ENCODE measurements around the gene ROPN1L.

ROPN1L gene

GRCh38 chr5:10418654-10419345, 22.9 kb upstream of the ROPN1L start:
- Mint-ChIP-seq H3K4me1 (peaks cover 21 to 32% of the 10 kb centered on the region in 2 donors), H3K9me3 (no peaks in the 10 kb centered on the region), H3K36me3 (peaks cover 44 to 61% of the 10 kb centered on the region in 2 donors), H3K27ac (no peak overlapping the region), H3K4me3 (no peak overlapping the region), H3K27me3 (no peaks in the 10 kb centered on the region)
- ATAC-seq (replicated peaks) = no peak
- no peak for DNase-seq

DNA sequence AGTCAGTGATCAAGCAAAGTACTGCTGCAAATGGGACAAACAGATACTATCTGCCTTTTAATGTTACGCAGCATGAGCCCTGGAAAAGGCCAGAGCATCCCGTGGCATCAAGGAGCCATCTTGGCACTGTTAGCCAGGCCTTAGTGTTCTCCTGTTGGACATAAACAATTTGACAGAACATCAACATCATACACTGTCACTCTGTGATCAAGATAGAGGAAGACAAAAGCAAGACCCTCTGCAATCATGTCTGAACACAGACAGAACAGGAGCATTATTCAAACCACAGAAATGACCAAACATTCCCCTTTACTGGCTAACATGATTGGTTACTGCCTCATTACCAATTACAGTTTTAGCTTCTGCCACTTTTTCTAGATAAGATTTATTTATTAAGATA, 21.2 kb upstream of the ROPN1L start:
- no peak overlapping the region for H3K4me3 Mint-ChIP-seq
- H3K27ac Mint-ChIP-seq = no peak overlapping the region
- peaks cover 21 to 32% of the 10 kb centered on the region in 2 donors for H3K4me1 Mint-ChIP-seq
- DNase-seq = no peak
- no peaks in the 10 kb centered on the region for H3K9me3 Mint-ChIP-seq
- H3K27me3 Mint-ChIP-seq = no peaks in the 10 kb centered on the region
- H3K36me3 Mint-ChIP-seq = peaks cover 44 to 68% of the 10 kb centered on the region in 2 donors
- peak in 1 of 2 donors; percentile 27 for ATAC-seq (replicated peaks)

GRCh38 chr5:10420932-10421331, 20.7 kb upstream of the ROPN1L start:
- no peak for DNase-seq
- ATAC-seq (replicated peaks) = no peak
- Mint-ChIP-seq H3K4me3 (no peak overlapping the region), H3K27ac (peak overlapping the region; percentile 53), H3K4me1 (peaks cover 21 to 32% of the 10 kb centered on the region in 2 donors), H3K36me3 (peaks cover 43 to 66% of the 10 kb centered on the region in 2 donors), H3K9me3 (no peaks in the 10 kb centered on the region), H3K27me3 (no peaks in the 10 kb centered on the region)

DNA sequence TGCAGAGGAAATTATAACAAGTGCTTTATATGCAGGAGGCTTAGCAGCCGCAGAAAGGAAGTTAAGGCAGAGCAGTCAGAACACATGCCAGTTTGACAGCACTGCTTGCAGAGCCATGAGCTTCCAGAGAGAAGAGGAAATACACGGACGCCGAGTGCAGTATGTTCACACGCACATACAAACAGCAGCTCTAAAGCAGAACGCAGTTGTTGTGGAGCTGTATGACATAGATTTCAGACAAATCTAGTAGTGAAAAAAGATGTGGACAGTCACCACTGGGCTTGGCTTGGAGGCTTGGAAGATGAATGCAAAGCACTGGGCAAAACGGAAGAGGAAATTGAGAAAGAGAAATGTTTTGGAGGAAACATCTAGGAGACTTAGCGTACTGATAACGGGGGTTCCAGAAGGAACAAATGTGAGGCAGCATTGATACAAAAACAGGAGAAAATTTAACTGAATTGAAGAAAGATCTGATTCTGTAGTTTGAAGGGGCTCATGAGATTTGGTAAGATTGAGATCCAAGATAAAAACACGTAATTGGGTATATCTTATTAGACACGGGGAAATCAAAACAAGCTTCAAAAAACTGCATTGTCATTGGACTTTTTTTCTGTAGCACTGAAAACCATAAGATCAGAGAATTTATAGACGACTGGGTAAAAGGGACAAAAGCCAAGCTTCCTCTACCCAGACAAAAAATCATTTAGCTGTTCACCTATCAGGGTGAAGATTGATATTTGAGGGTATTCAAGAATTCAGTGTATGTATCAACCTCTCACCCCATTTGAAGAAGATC, 19.6 kb upstream of the ROPN1L start:
- Mint-ChIP-seq H3K4me3 (no peak overlapping the region), H3K27ac (peak overlapping the region; percentile 32), H3K9me3 (no peaks in the 10 kb centered on the region), H3K4me1 (peaks cover 21 to 32% of the 10 kb centered on the region in 2 donors), H3K27me3 (no peaks in the 10 kb centered on the region), H3K36me3 (peaks cover 47 to 69% of the 10 kb centered on the region in 2 donors)
- DNase-seq (no peak), ATAC-seq (replicated peaks) (peak; percentile 49 to 76)

DNA sequence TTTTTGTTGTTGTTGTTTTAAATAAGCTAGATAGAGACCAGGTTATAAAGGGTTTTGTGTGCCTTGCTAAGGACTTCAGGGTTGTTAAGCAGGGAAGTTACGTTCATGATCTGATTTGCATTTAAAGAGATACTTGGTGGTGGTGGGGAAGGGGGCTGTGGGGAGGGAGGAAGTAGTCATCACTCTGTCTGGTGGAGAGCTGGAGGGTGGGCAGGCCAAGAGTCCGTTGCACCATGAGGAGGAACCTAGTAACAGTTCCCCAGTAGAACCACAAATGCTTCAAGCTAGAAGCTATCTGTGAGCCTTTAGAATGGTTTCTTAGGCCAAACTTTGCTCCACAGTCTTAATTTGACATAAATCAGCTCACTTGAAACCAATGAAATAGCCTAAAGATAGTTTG, 18.7 kb upstream of the ROPN1L start:
- Mint-ChIP-seq H3K27ac (peak overlapping the region; percentile 81), H3K4me1 (peaks cover 21 to 32% of the 10 kb centered on the region in 2 donors), H3K4me3 (no peak overlapping the region), H3K27me3 (no peaks in the 10 kb centered on the region), H3K36me3 (peaks cover 48 to 74% of the 10 kb centered on the region in 2 donors), H3K9me3 (no peaks in the 10 kb centered on the region)
- ATAC-seq (replicated peaks) (peak in 1 of 2 donors; percentile 29), DNase-seq (no peak)

DNA sequence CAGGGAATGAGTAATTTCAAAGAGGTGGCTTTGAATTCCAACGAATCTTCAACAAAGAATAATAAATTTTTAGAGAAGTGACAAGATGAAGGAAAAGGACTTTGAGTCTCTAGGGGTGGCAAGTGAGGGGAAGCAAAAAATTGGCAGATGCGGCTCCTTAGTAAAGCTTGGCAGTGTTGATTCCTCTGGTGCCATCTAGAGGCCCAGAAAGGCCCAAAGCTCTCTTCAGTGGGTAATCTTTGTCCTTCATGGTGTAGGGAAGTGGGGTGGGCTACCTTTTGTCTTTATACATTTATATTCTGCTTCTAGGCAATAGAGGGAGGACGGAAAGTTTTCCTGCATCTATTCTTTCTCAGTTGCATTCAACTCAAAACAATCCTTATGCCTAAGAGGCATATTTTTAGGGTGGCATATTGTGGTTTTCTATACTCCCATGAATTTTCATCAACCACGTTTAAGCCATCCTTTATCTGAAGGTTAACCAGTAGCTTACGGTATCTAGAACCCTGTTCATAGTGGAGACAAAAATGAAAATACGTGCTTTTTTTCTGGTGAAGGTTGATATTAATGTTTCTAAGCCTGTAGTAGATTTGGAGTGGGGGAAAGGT, 17.5 kb upstream of the ROPN1L start:
- ATAC-seq (replicated peaks) (peak; percentile 80 to 86), DNase-seq (no peak)
- H3K36me3 Mint-ChIP-seq = peaks cover 43 to 68% of the 10 kb centered on the region in 2 donors
- H3K4me3 Mint-ChIP-seq = no peak overlapping the region
- peak overlapping the region; percentile 68 for H3K27ac Mint-ChIP-seq
- no peaks in the 10 kb centered on the region for H3K27me3 Mint-ChIP-seq
- H3K9me3 Mint-ChIP-seq = no peaks in the 10 kb centered on the region
- H3K4me1 Mint-ChIP-seq = peaks cover 21 to 32% of the 10 kb centered on the region in 2 donors

- Mint-ChIP-seq H3K4me3 (no peak overlapping the region), H3K27me3 (no peaks in the 10 kb centered on the region), H3K4me1 (peaks cover 8 to 11% of the 10 kb centered on the region in 2 donors), H3K27ac (no peak overlapping the region), H3K36me3 (peaks cover 36 to 58% of the 10 kb centered on the region in 2 donors), H3K9me3 (no peaks in the 10 kb centered on the region)
- no peak for ATAC-seq (replicated peaks)
- DNase-seq = no peak
These were observed 14.5 kb upstream of the ROPN1L start for GRCh38 chr5:10427201-10427600.

DNA sequence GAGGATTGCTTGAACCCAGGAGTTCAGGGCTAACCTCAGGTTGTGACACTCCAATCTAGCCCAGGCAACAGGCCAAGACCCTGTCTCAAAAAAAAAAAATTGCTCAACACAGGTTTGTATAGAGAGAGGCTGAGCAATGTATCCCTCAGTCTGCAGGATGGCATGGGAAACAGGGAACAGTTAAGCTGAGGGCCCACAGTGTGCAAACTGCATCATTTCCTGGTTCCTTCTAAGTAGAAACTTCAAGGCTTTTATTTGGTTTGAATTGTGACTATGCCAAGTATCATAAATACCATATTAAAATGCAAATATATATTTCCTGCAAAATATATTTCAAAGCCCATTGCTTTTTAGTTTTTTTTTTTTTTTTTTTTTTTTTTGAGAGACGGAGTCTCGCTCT, 13.7 kb upstream of the ROPN1L start:
- no peak overlapping the region for H3K27ac Mint-ChIP-seq
- peaks cover 33 to 56% of the 10 kb centered on the region in 2 donors for H3K36me3 Mint-ChIP-seq
- H3K4me3 Mint-ChIP-seq = no peak overlapping the region
- no peaks in the 10 kb centered on the region for H3K9me3 Mint-ChIP-seq
- H3K27me3 Mint-ChIP-seq = no peaks in the 10 kb centered on the region
- DNase-seq = no peak
- H3K4me1 Mint-ChIP-seq = peaks cover 3 to 7% of the 10 kb centered on the region in 2 donors
- ATAC-seq (replicated peaks) = no peak

DNA sequence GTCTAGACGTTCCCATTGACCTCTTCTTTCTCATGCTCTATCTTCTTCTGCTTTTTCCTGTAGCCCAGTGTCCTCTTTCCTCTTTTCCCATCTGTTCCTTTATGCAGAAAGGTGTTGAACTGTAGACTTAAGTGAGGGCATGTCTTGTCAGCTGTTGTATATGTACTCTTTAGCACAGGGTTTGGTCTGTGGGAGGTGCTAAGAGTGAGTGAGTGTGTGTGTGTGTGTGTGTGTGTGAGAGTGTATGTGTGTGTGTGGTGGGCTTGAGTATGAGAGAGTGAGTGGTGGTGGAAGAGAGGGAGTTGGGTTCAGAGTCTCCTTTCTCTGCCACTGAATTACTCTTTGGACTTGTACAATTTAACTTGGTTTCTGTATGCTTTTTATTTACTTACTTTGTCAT, 10.3 kb upstream of the ROPN1L start:
- no peak for ATAC-seq (replicated peaks)
- no peak overlapping the region for H3K27ac Mint-ChIP-seq
- no peak overlapping the region for H3K4me3 Mint-ChIP-seq
- peaks cover 30 to 51% of the 10 kb centered on the region in 2 donors for H3K36me3 Mint-ChIP-seq
- H3K27me3 Mint-ChIP-seq = no peaks in the 10 kb centered on the region
- DNase-seq = no peak
- H3K4me1 Mint-ChIP-seq = peaks cover 0 to 6% of the 10 kb centered on the region in 2 donors
- no peaks in the 10 kb centered on the region for H3K9me3 Mint-ChIP-seq

GRCh38 chr5:10432059-10433008, 9.3 kb upstream of the ROPN1L start:
- ATAC-seq (replicated peaks) = no peak
- H3K36me3 Mint-ChIP-seq = peaks cover 23 to 44% of the 10 kb centered on the region in 2 donors
- H3K4me3 Mint-ChIP-seq = no peak overlapping the region
- peaks cover 0 to 6% of the 10 kb centered on the region in 2 donors for H3K4me1 Mint-ChIP-seq
- DNase-seq = no peak
- H3K27me3 Mint-ChIP-seq = no peaks in the 10 kb centered on the region
- no peaks in the 10 kb centered on the region for H3K9me3 Mint-ChIP-seq
- no peak overlapping the region for H3K27ac Mint-ChIP-seq

DNA sequence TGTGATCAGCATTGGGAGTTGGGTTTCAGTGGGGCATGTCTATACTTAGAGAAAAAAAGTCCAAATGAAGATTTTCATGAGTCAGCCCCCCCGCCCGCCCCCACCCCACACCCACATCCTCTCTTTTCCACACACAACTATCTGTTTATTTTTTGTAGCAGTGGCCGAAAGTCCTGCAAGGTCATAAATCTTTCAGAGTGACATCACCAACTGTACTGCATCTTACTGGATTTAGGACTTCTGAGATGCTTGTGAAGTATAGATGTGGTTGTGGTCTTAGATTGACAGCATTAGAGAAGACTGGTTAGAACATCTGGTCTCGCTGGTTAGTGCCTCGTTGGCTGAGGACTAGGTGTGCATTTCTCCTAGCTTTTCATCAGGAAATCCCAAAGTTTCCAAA, 7.3 kb upstream of the ROPN1L start:
- ATAC-seq (replicated peaks) = no peak
- peaks cover 25 to 42% of the 10 kb centered on the region in 2 donors for H3K36me3 Mint-ChIP-seq

GRCh38 chr5:10438301-10438700, 3.4 kb upstream of the ROPN1L start:
- DNase-seq (no peak), ATAC-seq (replicated peaks) (no peak)
- Mint-ChIP-seq H3K27ac (no peak overlapping the region), H3K4me3 (no peak overlapping the region), H3K36me3 (peaks cover 9 to 16% of the 10 kb centered on the region in 2 donors), H3K4me1 (peaks cover 13 to 15% of the 10 kb centered on the region in 2 donors), H3K9me3 (no peaks in the 10 kb centered on the region), H3K27me3 (no peaks in the 10 kb centered on the region)

More for the DNA sequence above, 7.3 kb upstream of the ROPN1L start:
- Mint-ChIP-seq H3K27me3 (no peaks in the 10 kb centered on the region), H3K4me3 (no peak overlapping the region), H3K4me1 (peaks cover 0 to 6% of the 10 kb centered on the region in 2 donors), H3K27ac (no peak overlapping the region), H3K9me3 (no peaks in the 10 kb centered on the region)
- DNase-seq = no peak

DNA sequence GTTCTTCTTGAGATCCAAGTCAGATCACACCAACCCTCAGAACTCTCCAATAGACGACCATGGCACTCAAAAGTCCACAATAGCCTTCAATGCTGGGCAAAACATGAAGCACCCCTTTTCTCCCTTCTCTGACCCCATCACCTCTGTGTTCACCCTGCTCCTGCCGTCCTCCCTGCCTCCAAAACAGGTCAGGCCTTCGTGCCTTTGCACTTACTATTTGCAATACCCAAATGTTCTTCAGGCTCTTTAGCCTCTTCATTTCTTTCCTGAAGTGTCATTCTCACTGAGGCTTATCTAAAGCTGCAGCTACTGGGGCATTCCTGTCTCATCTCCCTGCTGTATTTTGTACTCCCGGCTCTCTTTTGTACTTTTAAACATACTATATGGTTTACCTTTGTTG, 2.0 kb upstream of the ROPN1L start:
- ATAC-seq (replicated peaks) (no peak), DNase-seq (no peak)
- Mint-ChIP-seq H3K9me3 (no peaks in the 10 kb centered on the region), H3K27ac (no peak overlapping the region), H3K27me3 (peaks cover 5 to 6% of the 10 kb centered on the region in 2 donors), H3K4me1 (peaks cover 15% of the 10 kb centered on the region in 2 donors), H3K4me3 (no peak overlapping the region), H3K36me3 (peaks cover 5 to 8% of the 10 kb centered on the region in 2 donors)
